SK-N-SH (cell line): ENCODE data around the gene SGPL1. TPM values are rescaled to one million over a fixed set of nuclear protein-coding genes. Genes with fewer than 3 reads are reported as not detected.

Experiments used
- CTCF ChIA-PET: fragments of 300-600, 350-600 bp; formaldehyde crosslinking; extraction: SDS; loops from one replicate; lab custom pipeline; 2021; lab: Yijun Ruan, JAX
- POLR2A ChIA-PET: fragments of 350-600 bp; sonication (Branson Sonifier 250); formaldehyde crosslinking; extraction: SDS; loops from one replicate; lab custom pipeline; 2020; ENCODE audit warnings: antibody characterized with exemption, inconsistent platforms; lab: Yijun Ruan, JAX
- DNase-seq: peaks from one replicate; pipeline ENCODE4 v3.0.0; 2012
- H2AFZ ChIP-seq: fragments of 200-600 bp; sonication (generic); 2 replicates; pipeline ENCODE4 v1.8.1; 2016; ENCODE audit warnings: antibody characterized with exemption, mild to moderate bottlenecking, low read depth
- H3F3A ChIP-seq: fragments of 200-600 bp; sonication (generic); replicated peaks from 2 replicates; pipeline ENCODE3; 2016; ENCODE audit warnings: antibody characterized with exemption, mild to moderate bottlenecking; ENCODE audit not compliant: insufficient read depth
- H3K27ac ChIP-seq, 2 experiments: fragments of 200-500 bp in 1 of 2; fragments of 200-600 bp in 1 of 2; sonication (Bioruptor generic) in 1 of 2; sonication (generic), shearing (Covaris generic) in 1 of 2; 2 replicates each; pipeline versions ENCODE4 v1.5.1 to v1.6.1; 2014 to 2016; ENCODE audit warnings: low read depth in 2 of 2, inconsistent platforms in 1 of 2, low read length in 1 of 2, mild to moderate bottlenecking in 1 of 2, mixed read lengths in 1 of 2
- H3K27me3 ChIP-seq: fragments of 200-600 bp; sonication (generic), shearing (Covaris generic); 2 replicates; pipeline ENCODE4 v1.6.1; 2016; ENCODE audit warnings: mixed run types; ENCODE audit not compliant: insufficient read depth
- H3K36me3 ChIP-seq, 2 experiments: fragments of 200-500 bp in 1 of 2; fragments of 200-600 bp in 1 of 2; sonication (Bioruptor generic) in 1 of 2; sonication (generic) in 1 of 2; replicated peaks in 1 of 2; 2 replicates each; pipeline versions ENCODE3 to v1.5.1; 2014 to 2016; ENCODE audit warnings: low read length in 1 of 2, mild to moderate bottlenecking in 1 of 2; ENCODE audit not compliant: insufficient read depth in 2 of 2, control insufficient read depth in 1 of 2
- H3K4me1 ChIP-seq, 2 experiments: fragments of 200-500 bp in 1 of 2; fragments of 200-600 bp in 1 of 2; sonication (Bioruptor generic) in 1 of 2; sonication (generic), shearing (Covaris generic) in 1 of 2; 2 replicates each; pipeline versions ENCODE4 v1.5.1 to v1.6.1; 2014 to 2016; ENCODE audit warnings: low read depth in 1 of 2, low read length in 1 of 2, mixed run types in 1 of 2; ENCODE audit not compliant: insufficient read depth in 2 of 2, control insufficient read depth in 1 of 2
- H3K4me2 ChIP-seq: fragments of 200-600 bp; sonication (generic), shearing (Covaris generic); 2 replicates; pipeline ENCODE4 v1.6.1; 2017; ENCODE audit warnings: mixed run types
- H3K4me3 ChIP-seq, 2 experiments: fragments of 200-500 bp in 1 of 2; fragments of 200-600 bp in 1 of 2; sonication (Bioruptor generic) in 1 of 2; sonication (generic), shearing (Covaris generic) in 1 of 2; 2 replicates each; pipeline versions ENCODE4 v1.5.1 to v1.8.1; 2014 to 2016; ENCODE audit warnings: low read depth in 2 of 2, inconsistent platforms in 1 of 2, low read length in 1 of 2, mild to moderate bottlenecking in 1 of 2, mixed read lengths in 1 of 2, moderate library complexity in 1 of 2
- H3K79me2 ChIP-seq: fragments of 200-600 bp; sonication (generic); 2 replicates; pipeline ENCODE4 v1.8.1; 2017; ENCODE audit warnings: mild to moderate bottlenecking; ENCODE audit not compliant: insufficient read depth
- H3K9ac ChIP-seq: fragments of 200-600 bp; sonication (generic); 2 replicates; pipeline ENCODE4 v1.6.1; 2017; ENCODE audit warnings: mixed run types
- H3K9me2 ChIP-seq: fragments of 200-600 bp; sonication (generic); 2 replicates; pipeline ENCODE4 v1.6.1; 2017; ENCODE audit warnings: mixed run types
- H3K9me3 ChIP-seq: fragments of 200-600 bp; sonication (generic); 2 replicates; pipeline ENCODE4 v1.6.1; 2017; ENCODE audit warnings: mixed run types, mild to moderate bottlenecking, moderate library complexity
- H4K20me1 ChIP-seq: fragments of 200-600 bp; sonication (generic); 2 replicates; pipeline ENCODE4 v1.6.1; 2017; ENCODE audit warnings: mild to moderate bottlenecking, mixed run types; ENCODE audit not compliant: insufficient read depth
- CHD2 ChIP-seq: fragments of 150-350 bp; IDR thresholded peaks from 2 replicates; pipeline ENCODE4 v1.6.1; 2018; ENCODE audit warnings: low read length; ENCODE audit not compliant: partially characterized antibody
- CTCF ChIP-seq: fragments of 200-600 bp; sonication (generic); IDR thresholded peaks from 2 replicates; pipeline ENCODE4 v1.6.1; 2017; ENCODE audit warnings: antibody characterized with exemption, mild to moderate bottlenecking, moderate library complexity
- EP300 ChIP-seq, 2 experiments: IDR thresholded peaks; 2 replicates each; pipeline versions ENCODE4 v1.4.0 to v1.6.1; 2012; ENCODE audit warnings: borderline replicate concordance in 1 of 2, low read depth in 1 of 2, low read length in 1 of 2
- EZH2phosphoT487 ChIP-seq: fragments of 200-600 bp; sonication (generic); IDR thresholded peaks from 2 replicates; pipeline ENCODE4 v1.6.1; 2017; ENCODE audit warnings: low read depth, mixed run types, mild to moderate bottlenecking, antibody characterized with exemption, moderate library complexity, borderline replicate concordance
- FOSL2 ChIP-seq: IDR thresholded peaks from 2 replicates; pipeline ENCODE4 v1.4.0; 2012; ENCODE audit warnings: low read depth, mild to moderate bottlenecking, moderate library complexity, borderline replicate concordance
- FOXJ3 ChIP-seq: sonication (generic); formaldehyde crosslinking; IDR thresholded peaks from 2 replicates; pipeline ENCODE4 v1.5.1; 2020; ENCODE audit warnings: mild to moderate bottlenecking, missing genetic modification reagents
- JUND ChIP-seq: IDR thresholded peaks from 2 replicates; pipeline ENCODE4 v1.4.0; 2012
- NFIC ChIP-seq: IDR thresholded peaks from 2 replicates; pipeline ENCODE4 v1.4.0; 2012; ENCODE audit warnings: borderline replicate concordance
- PBX3 ChIP-seq: IDR thresholded peaks from 2 replicates; pipeline ENCODE4; 2012
- POLR2AphosphoS5 ChIP-seq: IDR thresholded peaks from 2 replicates; pipeline ENCODE4 v1.6.1; 2012; ENCODE audit warnings: low read depth, low read length
- RAD21 ChIP-seq: IDR thresholded peaks from 2 replicates; pipeline ENCODE4 v1.6.1; 2012; ENCODE audit warnings: mild to moderate bottlenecking, low read length
- RCOR1 ChIP-seq: fragments of 150-350 bp; IDR thresholded peaks from 2 replicates; pipeline ENCODE4 v1.6.1; 2017; ENCODE audit warnings: antibody characterized with exemption, low read length
- REST ChIP-seq: IDR thresholded peaks from 2 replicates; pipeline ENCODE4 v1.6.1; 2012; ENCODE audit warnings: mild to moderate bottlenecking, low read depth, low read length, moderate library complexity
- RFX5 ChIP-seq: IDR thresholded peaks from 2 replicates; pipeline ENCODE4 v1.6.1; 2012; ENCODE audit warnings: mild to moderate bottlenecking, improper control_type of control experiment, low read length
- RXRA ChIP-seq: IDR thresholded peaks from 2 replicates; pipeline ENCODE4 v1.4.0; 2012; ENCODE audit warnings: low read depth, mild to moderate bottlenecking, borderline replicate concordance
- SIN3A ChIP-seq: IDR thresholded peaks from 2 replicates; pipeline ENCODE4 v1.6.1; 2012; ENCODE audit warnings: low read depth, mild to moderate bottlenecking, low read length, moderate library complexity, borderline replicate concordance
- TAF1 ChIP-seq: IDR thresholded peaks from 2 replicates; pipeline ENCODE4 v1.6.1; 2012; ENCODE audit warnings: low read depth, mild to moderate bottlenecking, low read length, moderate library complexity, borderline replicate concordance
- TCF12 ChIP-seq: IDR thresholded peaks from 2 replicates; pipeline ENCODE4 v1.4.0; 2012
- USF2 ChIP-seq: fragments of 150-350 bp; IDR thresholded peaks from 2 replicates; pipeline ENCODE4 v1.6.1; 2017; ENCODE audit warnings: antibody characterized with exemption, low read length, low read depth, borderline replicate concordance
- YY1 ChIP-seq: IDR thresholded peaks from 2 replicates; pipeline ENCODE4 v1.4.0; 2012; ENCODE audit warnings: low read depth, mild to moderate bottlenecking
- WGBS: methylation state at CpG from one replicate; pipeline ENCODE4 v1.1.6; 2017; ENCODE audit warnings: low lambda C conversion rate; 5-methylcytosine and 5-hydroxymethylcytosine counted together
- polyA plus RNA-seq, 3 experiments: library from polyadenylated mRNA; depleted of rRNA; stranded (reverse); fragments of >200 nt; gene quantifications; 2 replicates each; pipeline ENCODE4 v1.2.3, GENCODE V29; 2012

Gene SGPL1
- polyA plus RNA-seq, 1 of the 3 experiments (the other 2 are of a cell fraction) = 11.8 TPM

- H3K4me1 ChIP-seq = peaks cover 0 to 26% of the 10 kb centered on the region in 2 experiments; a peak in 2 of 4 replicates
- H3K27me3 ChIP-seq = no peaks in the 10 kb centered on the region
- H2AFZ ChIP-seq = no peak overlapping the region
- TF ChIP-seq POLR2AphosphoS5 (no peak), CTCF (no peak), CHD2 (no peak)
- no peaks in the 10 kb centered on the region for H3K9me3 ChIP-seq
- H3K4me2 ChIP-seq = no peak overlapping the region
- no peaks in the 10 kb centered on the region for H4K20me1 ChIP-seq
- H3K27ac ChIP-seq = peak overlapping the region in 1 of 2 experiments; percentile 58; a peak in 2 of 4 replicates
- DNase-seq = no peak
- POLR2A ChIA-PET = interaction anchor here (0.7 to 4.0 kb wide), 4 partner anchors 9 to 78 kb away, joined by 3 to 25 read pairs (median 10); partner anchors contain the start of gene PCBD1
- H3K9me2 ChIP-seq = no peaks in the 10 kb centered on the region
- WGBS = 75% methylated on average over 1 of the region's 1 CpG
- CTCF ChIA-PET = interaction anchor here (0.6 to 7.5 kb wide), 17 partner anchors 8 to 417 kb away, joined by 3 to 84 read pairs (median 5); partner anchors contain the start of gene SGPL1
- H3K4me3 ChIP-seq = no peak overlapping the region
- H3K79me2 ChIP-seq = no peaks in the 10 kb centered on the region
- peaks cover 32 to 65% of the 10 kb centered on the region in 2 experiments for H3K36me3 ChIP-seq
- peaks cover 12% of the 10 kb centered on the region for H3F3A ChIP-seq
- no peak overlapping the region for H3K9ac ChIP-seq
Measured at GRCh38 chr10:70879207-70879606, 63.5 kb downstream of the SGPL1 start.

GRCh38 chr10:70880077-70880534, 64.4 kb downstream of the SGPL1 start:
- Histone ChIP-seq H2AFZ (no peak overlapping the region), H3K27me3 (no peaks in the 10 kb centered on the region), H4K20me1 (no peaks in the 10 kb centered on the region), H3K27ac (peak overlapping the region in 1 of 2 experiments; percentile 58; a peak in 2 of 4 replicates), H3K4me2 (no peak overlapping the region), H3K4me3 (no peak overlapping the region; a peak in 1 of 4 replicates), H3K79me2 (no peaks in the 10 kb centered on the region), H3K9me3 (no peaks in the 10 kb centered on the region), H3F3A (peaks cover 12% of the 10 kb centered on the region), H3K4me1 (peaks cover 0 to 26% of the 10 kb centered on the region in 2 experiments; a peak in 2 of 4 replicates), H3K9ac (no peak overlapping the region), H3K36me3 (peaks cover 29 to 66% of the 10 kb centered on the region in 2 experiments), H3K9me2 (no peaks in the 10 kb centered on the region)
- WGBS = 0% methylated on average over 3 of the region's 4 CpGs
- peak; percentile 80 for DNase-seq
- ChIA-PET POLR2A (interaction anchor here (4.0 kb wide), 1 partner anchor 8 kb away, joined by 25 read pairs; the partner anchor contains the start of gene PCBD1), CTCF (interaction anchor here (0.6 to 7.5 kb wide), 18 partner anchors 9 to 418 kb away, joined by 3 to 84 read pairs (median 4); partner anchors contain the start of gene SGPL1)
- TF ChIP-seq RAD21 = peak; percentile 98
- TF ChIP-seq TCF12 = no peak
- TF ChIP-seq USF2 = no peak
- no peak for TF ChIP-seq POLR2AphosphoS5
- no peak for TF ChIP-seq REST
- TF ChIP-seq FOXJ3 (CRISPR knock-in tag) = no peak
- no peak for TF ChIP-seq YY1
- TF ChIP-seq PBX3 = peak; percentile 35; the same call in 1 of the 2 replicates
- no peak for TF ChIP-seq TAF1
- no peak for TF ChIP-seq RFX5
- TF ChIP-seq EZH2phosphoT487 = no peak
- TF ChIP-seq SIN3A = no peak
- TF ChIP-seq RXRA = no peak
- TF ChIP-seq RCOR1 = no peak
- no peak for TF ChIP-seq JUND
- no peak for TF ChIP-seq EP300 (IDR thresholded peaks at IDR 0.05; ENCODE audit: borderline replicate concordance in 1 of 2, low read depth in 1 of 2, low read length in 1 of 2)
- TF ChIP-seq NFIC = no peak
- no peak for TF ChIP-seq FOSL2
